HG02938 (cell line): ENCODE measurements around the gene SRSF5.

Experiments
- ATAC-seq: cut with Tn5 transposase; IDR thresholded peaks from one replicate; pipeline ENCODE4 v1.9.1; 2021; ENCODE audit warnings: mild to moderate bottlenecking, moderate library complexity; ENCODE audit not compliant: unreplicated experiment

The SRSF5 gene

GRCh38 chr14:69769623-69770022 lies 2.7 kb downstream of the SRSF5 start:
- no peak for ATAC-seq

GRCh38 chr14:69770559-69770958 lies 3.6 kb downstream of the SRSF5 start:
- ATAC-seq: no peak

GRCh38 chr14:69771136-69771535 lies 4.2 kb downstream of the SRSF5 start:
- ATAC-seq: no peak

- no peak for ATAC-seq
These were observed 5.4 kb downstream of the SRSF5 start for GRCh38 chr14:69772082-69773017.

GRCh38 chr14:69773571-69774276 lies 6.8 kb downstream of the SRSF5 start:
- no peak for ATAC-seq

- no peak for ATAC-seq
These were observed 8.1 kb downstream of the SRSF5 start for GRCh38 chr14:69775012-69775411.

GRCh38 chr14:69776875-69777453 lies 10.0 kb downstream of the SRSF5 start:
- ATAC-seq: no peak

GRCh38 chr14:69779088-69779487 lies 12.1 kb downstream of the SRSF5 start:
- no peak for ATAC-seq

- no peak for ATAC-seq
These were observed 13.2 kb downstream of the SRSF5 start for GRCh38 chr14:69780092-69780491.

- no peak for ATAC-seq
These were observed 14.0 kb downstream of the SRSF5 start for GRCh38 chr14:69780952-69781351.

- ATAC-seq: no peak
These were observed 18.0 kb downstream of the SRSF5 start for GRCh38 chr14:69784942-69785341.

- no peak for ATAC-seq
These were observed 19.7 kb downstream of the SRSF5 start for GRCh38 chr14:69786603-69787002.

GRCh38 chr14:69789118-69789640 lies 22.2 kb downstream of the SRSF5 start:
- ATAC-seq: no peak

- no peak for ATAC-seq
These were observed 26.0 kb downstream of the SRSF5 start for GRCh38 chr14:69792887-69793421.

- no peak for ATAC-seq
These were observed 27.8 kb downstream of the SRSF5 start for GRCh38 chr14:69794791-69795190.

- ATAC-seq: no peak
These were observed 28.7 kb downstream of the SRSF5 start for GRCh38 chr14:69795691-69796090.

- no peak for ATAC-seq
These were observed 30.0 kb downstream of the SRSF5 start, which contains the start of gene SLC10A1 for GRCh38 chr14:69796797-69797500. TSS of gene SLC10A1 (minus strand) at chr14:69797241. CDS start at chr14:69797155, 86 bp downstream.

GRCh38 chr14:69797573-69798338 lies 30.8 kb downstream of the SRSF5 start:
- ATAC-seq: no peak

- no peak for ATAC-seq
These were observed 31.4 kb downstream of the SRSF5 start for GRCh38 chr14:69798339-69798735.

GRCh38 chr14:69803753-69804152 lies 36.8 kb downstream of the SRSF5 start:
- no peak for ATAC-seq
